HepG2 (cell line): ENCODE results near the gene POGK. TPM values are rescaled to one million over a fixed set of nuclear protein-coding genes. Genes with fewer than 3 reads are reported as not detected.

Experiments used
- CENPX ChIP-seq: sonication (generic); formaldehyde crosslinking; IDR thresholded peaks from 2 replicates; pipeline ENCODE4 v1.9.0; 2021; ENCODE audit warnings: mild to moderate bottlenecking, missing genetic modification reagents, moderate library complexity
- FOXO1 ChIP-seq: sonication (generic); formaldehyde crosslinking; IDR thresholded peaks from 2 replicates; pipeline ENCODE4 v1.4.0; 2020; ENCODE audit warnings: missing genetic modification reagents
- KDM1A ChIP-seq: IDR thresholded peaks from 2 replicates; pipeline ENCODE4 v1.6.1; 2016; ENCODE audit warnings: missing compliant biosample characterization
- KDM5A ChIP-seq: fragments of 200-600 bp; sonication (generic); IDR thresholded peaks from 2 replicates; pipeline ENCODE4 v1.7.0; 2018; ENCODE audit warnings: antibody characterized with exemption, mild to moderate bottlenecking, low read length, borderline replicate concordance
- ZFP36L2 ChIP-seq: sonication (generic); formaldehyde crosslinking; IDR thresholded peaks from 2 replicates; pipeline ENCODE4 v1.4.0; 2020; ENCODE audit warnings: missing genetic modification reagents
- ZNF160 ChIP-seq: sonication (generic); formaldehyde crosslinking; IDR thresholded peaks from 2 replicates; pipeline ENCODE4 v1.8.0; 2022; ENCODE audit warnings: mild to moderate bottlenecking, inconsistent platforms, missing genetic modification reagents
- ZNF251 ChIP-seq: sonication (generic); formaldehyde crosslinking; IDR thresholded peaks from 2 replicates; pipeline ENCODE4 v1.9.0; 2021; ENCODE audit warnings: mild to moderate bottlenecking, missing genetic modification reagents
- ZNF569 ChIP-seq: sonication (generic); formaldehyde crosslinking; IDR thresholded peaks from 2 replicates; pipeline ENCODE4 v1.5.0; 2020; ENCODE audit warnings: mild to moderate bottlenecking, missing genetic modification reagents, moderate library complexity, borderline replicate concordance
- ZNF605 ChIP-seq: sonication (generic); formaldehyde crosslinking; IDR thresholded peaks from 2 replicates; pipeline ENCODE4 v1.8.0; 2022; ENCODE audit warnings: mild to moderate bottlenecking, missing genetic modification reagents
- ZNF615 ChIP-seq: sonication (generic); formaldehyde crosslinking; IDR thresholded peaks from 2 replicates; pipeline ENCODE4 v1.5.0; 2020; ENCODE audit warnings: mild to moderate bottlenecking, missing genetic modification reagents, borderline replicate concordance
- ZNF75D ChIP-seq: sonication (generic); formaldehyde crosslinking; IDR thresholded peaks from 2 replicates; pipeline ENCODE4 v1.8.1; 2023; ENCODE audit warnings: missing genetic modification reagents, mild to moderate bottlenecking, borderline replicate concordance
- ZNF816 ChIP-seq: sonication (generic); formaldehyde crosslinking; IDR thresholded peaks from 2 replicates; pipeline ENCODE4 v1.8.0; 2022; ENCODE audit warnings: missing genetic modification reagents, mild to moderate bottlenecking, borderline replicate concordance
- polyA plus RNA-seq, 8 experiments: library from polyadenylated mRNA; depleted of rRNA in 3 of 8; stranded (reverse) in 7 of 8; unstranded in 1 of 8; fragments of >200 nt; fragmentation: Illumina TruSeq in 4 of 8; extraction: Trizol in 4 of 8; gene quantifications; 2 replicates each; pipeline versions ENCODE4 v1.2.1 to v1.2.3, GENCODE V29; 2011 to 2016; ENCODE audit warnings: low read depth in 4 of 8, missing spikeins in 1 of 8, mixed read lengths in 1 of 8; ENCODE audit not compliant: insufficient read depth in 1 of 8
- total RNA-seq, 5 experiments: library from RNA; depleted of rRNA; stranded (reverse); fragments of >200 nt; fragmentation: Illumina TruSeq; extraction: Trizol; gene quantifications; 2 replicates each; pipeline ENCODE4 v1.2.3, GENCODE V29; 2016; ENCODE audit warnings: low read depth in 1 of 5
- TF ChIP-seq, protein P1 (sequence below): sonication (generic); formaldehyde crosslinking; IDR thresholded peaks from 2 replicates; pipeline ENCODE4 v1.4.0; 2020; ENCODE audit warnings: missing genetic modification reagents
- TF ChIP-seq, protein P2 (sequence below), 2 experiments: fragments of 450-650 bp in 1 of 2; sonication (generic) in 1 of 2; formaldehyde crosslinking in 1 of 2; IDR thresholded peaks; 2 replicates each; pipeline versions ENCODE4 v1.6.1 to v1.8.0; 2016 to 2022; ENCODE audit warnings: antibody characterized with exemption in 1 of 2, mild to moderate bottlenecking in 1 of 2, missing genetic modification reagents in 1 of 2
- TF ChIP-seq, protein P3 (sequence below): sonication (generic); formaldehyde crosslinking; IDR thresholded peaks from 2 replicates; pipeline ENCODE4 v1.5.0; 2020; ENCODE audit warnings: missing genetic modification reagents

Gene POGK
- total and polyA plus RNA-seq, 2 of the 13 experiments (the other 11 are each of a cell fraction or from before 2014, with no cell fraction given): 4.8 to 16.2 TPM

DNA sequence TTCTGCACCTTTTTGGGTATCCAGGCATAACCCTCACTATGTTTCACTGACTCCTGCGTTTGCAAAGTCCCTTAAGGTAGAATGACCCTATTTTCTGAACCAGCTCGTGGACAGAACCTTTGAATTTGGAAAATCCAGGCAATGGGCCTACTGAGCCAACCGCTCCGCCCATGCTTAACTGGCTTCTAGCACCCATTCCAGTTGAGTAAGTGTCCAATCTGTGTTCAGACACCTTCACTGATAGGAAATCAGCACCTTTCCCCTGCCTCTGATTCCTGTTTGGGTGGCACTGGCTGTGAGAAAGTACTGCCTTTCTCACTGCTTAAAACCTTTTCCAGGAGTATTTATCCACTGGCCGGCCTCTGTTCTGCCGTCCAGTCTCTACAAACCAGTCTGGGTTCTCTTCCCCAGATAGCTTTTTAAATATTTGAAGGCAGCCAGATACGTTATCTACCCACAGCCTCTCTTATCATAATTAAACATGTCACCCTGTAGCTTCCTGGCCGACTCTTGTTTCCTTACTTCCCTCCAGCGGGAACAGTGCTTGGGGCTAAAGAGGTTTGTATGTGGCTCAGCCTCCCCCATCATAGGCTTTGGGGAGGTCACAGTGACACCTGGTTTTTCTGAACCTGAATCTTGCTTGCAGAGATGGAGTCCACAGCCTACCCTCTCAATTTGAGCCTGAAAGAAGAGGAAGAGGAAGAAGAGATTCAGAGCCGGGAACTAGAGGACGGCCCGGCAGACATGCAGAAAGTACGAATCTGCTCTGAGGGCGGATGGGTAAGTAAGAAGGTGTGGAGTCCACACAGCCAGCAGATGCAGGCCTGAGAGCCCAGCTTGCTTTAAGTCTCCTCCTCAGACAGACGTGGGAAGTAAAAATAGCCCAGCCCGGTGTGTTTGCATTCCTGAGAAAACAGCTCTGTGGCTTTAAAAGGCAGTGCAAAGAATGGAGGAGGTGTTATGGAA is 1.3 kb downstream of the POGK start (continued):
- TF ChIP-seq, protein P1, sequence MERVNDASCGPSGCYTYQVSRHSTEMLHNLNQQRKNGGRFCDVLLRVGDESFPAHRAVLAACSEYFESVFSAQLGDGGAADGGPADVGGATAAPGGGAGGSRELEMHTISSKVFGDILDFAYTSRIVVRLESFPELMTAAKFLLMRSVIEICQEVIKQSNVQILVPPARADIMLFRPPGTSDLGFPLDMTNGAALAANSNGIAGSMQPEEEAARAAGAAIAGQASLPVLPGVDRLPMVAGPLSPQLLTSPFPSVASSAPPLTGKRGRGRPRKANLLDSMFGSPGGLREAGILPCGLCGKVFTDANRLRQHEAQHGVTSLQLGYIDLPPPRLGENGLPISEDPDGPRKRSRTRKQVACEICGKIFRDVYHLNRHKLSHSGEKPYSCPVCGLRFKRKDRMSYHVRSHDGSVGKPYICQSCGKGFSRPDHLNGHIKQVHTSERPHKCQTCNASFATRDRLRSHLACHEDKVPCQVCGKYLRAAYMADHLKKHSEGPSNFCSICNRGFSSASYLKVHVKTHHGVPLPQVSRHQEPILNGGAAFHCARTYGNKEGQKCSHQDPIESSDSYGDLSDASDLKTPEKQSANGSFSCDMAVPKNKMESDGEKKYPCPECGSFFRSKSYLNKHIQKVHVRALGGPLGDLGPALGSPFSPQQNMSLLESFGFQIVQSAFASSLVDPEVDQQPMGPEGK (CRISPR knock-in tag): no peak
- TF ChIP-seq, protein P2, sequence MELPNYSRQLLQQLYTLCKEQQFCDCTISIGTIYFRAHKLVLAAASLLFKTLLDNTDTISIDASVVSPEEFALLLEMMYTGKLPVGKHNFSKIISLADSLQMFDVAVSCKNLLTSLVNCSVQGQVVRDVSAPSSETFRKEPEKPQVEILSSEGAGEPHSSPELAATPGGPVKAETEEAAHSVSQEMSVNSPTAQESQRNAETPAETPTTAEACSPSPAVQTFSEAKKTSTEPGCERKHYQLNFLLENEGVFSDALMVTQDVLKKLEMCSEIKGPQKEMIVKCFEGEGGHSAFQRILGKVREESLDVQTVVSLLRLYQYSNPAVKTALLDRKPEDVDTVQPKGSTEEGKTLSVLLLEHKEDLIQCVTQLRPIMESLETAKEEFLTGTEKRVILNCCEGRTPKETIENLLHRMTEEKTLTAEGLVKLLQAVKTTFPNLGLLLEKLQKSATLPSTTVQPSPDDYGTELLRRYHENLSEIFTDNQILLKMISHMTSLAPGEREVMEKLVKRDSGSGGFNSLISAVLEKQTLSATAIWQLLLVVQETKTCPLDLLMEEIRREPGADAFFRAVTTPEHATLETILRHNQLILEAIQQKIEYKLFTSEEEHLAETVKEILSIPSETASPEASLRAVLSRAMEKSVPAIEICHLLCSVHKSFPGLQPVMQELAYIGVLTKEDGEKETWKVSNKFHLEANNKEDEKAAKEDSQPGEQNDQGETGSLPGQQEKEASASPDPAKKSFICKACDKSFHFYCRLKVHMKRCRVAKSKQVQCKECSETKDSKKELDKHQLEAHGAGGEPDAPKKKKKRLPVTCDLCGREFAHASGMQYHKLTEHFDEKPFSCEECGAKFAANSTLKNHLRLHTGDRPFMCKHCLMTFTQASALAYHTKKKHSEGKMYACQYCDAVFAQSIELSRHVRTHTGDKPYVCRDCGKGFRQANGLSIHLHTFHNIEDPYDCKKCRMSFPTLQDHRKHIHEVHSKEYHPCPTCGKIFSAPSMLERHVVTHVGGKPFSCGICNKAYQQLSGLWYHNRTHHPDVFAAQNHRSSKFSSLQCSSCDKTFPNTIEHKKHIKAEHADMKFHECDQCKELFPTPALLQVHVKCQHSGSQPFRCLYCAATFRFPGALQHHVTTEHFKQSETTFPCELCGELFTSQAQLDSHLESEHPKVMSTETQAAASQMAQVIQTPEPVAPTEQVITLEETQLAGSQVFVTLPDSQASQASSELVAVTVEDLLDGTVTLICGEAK (IDR thresholded peaks at IDR 0.05): no peak
- TF ChIP-seq, protein P2 (CRISPR knock-in tag; IDR thresholded peaks at IDR 0.05): no peak
- TF ChIP-seq, protein P3, sequence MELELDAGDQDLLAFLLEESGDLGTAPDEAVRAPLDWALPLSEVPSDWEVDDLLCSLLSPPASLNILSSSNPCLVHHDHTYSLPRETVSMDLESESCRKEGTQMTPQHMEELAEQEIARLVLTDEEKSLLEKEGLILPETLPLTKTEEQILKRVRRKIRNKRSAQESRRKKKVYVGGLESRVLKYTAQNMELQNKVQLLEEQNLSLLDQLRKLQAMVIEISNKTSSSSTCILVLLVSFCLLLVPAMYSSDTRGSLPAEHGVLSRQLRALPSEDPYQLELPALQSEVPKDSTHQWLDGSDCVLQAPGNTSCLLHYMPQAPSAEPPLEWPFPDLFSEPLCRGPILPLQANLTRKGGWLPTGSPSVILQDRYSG (CRISPR knock-in tag): no peak
- TF ChIP-seq ZNF160 (CRISPR knock-in tag) (no peak), KDM5A (no peak), FOXO1 (CRISPR knock-in tag) (no peak), ZNF75D (CRISPR knock-in tag) (0 out of 2 replicates have a peak, but pooled peaks have one; percentile 11), ZNF569 (CRISPR knock-in tag) (no peak), KDM1A (CRISPR knock-in tag) (no peak), ZNF251 (CRISPR knock-in tag) (no peak), ZNF605 (no peak), ZNF615 (no peak), ZNF816 (CRISPR knock-in tag) (no peak), ZFP36L2 (CRISPR knock-in tag) (no peak), CENPX (no peak)
